ENCODE data around the gene TMEM119.

TMEM119 gene

DNA sequence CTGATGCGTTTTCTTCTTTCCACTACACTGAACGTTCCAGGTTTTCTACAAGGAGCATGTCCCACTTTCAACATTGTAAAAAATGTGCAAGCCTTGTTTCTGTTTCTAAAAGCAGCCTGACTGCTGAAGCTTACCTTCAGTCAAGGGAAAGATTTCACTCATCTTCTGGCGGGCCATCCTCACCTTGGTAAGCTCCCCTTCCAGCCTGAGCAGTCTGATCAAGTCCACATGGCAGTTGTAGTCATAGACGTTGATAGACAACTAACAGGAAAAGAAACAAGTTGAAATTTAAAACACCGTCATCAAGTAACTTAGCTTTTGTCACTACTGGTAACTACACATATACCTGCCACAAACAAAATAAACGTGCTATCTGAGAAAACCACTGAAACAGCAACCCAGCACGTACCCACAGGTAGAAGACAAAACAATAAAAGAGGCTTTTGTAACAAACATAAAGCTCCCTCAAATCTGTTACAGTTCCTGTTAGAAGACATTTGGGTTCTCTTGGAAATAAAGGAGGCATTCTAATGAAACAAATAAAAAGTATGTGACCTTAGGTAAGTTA is 48.8 kb downstream of the TMEM119 start:
- Mint-ChIP-seq H3K27me3 (no peaks in the 10 kb centered on the region), H3K4me1 (peaks cover 38% of the 10 kb centered on the region), H3K4me3 (no peak overlapping the region), H3K36me3 (ENCODE audit: low read depth) (peaks cover 45% of the 10 kb centered on the region), H3K27ac (no peak overlapping the region), H3K9me3 (no peaks in the 10 kb centered on the region)
- DNase-seq (no peak), ATAC-seq (no peak)

DNA sequence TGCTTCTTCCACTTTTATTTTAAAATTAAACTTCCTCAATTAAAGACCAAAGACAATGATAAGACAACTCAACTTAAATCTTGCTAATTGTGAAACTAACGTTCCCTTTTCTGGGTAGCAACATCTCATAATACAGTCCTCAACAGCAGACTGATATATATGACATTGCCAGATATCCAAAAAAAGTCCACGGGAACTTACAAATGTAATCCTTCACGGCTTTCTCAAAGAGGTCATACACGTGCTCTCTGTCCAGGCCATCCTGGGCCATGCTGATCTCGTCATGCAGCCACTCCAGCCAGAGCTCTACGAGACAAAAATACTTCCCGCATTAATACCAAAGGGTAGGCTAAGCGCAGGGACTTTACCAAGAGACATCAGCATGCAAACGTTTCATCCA is 50.2 kb downstream of the TMEM119 start:
- peaks cover 51% of the 10 kb centered on the region for H3K36me3 Mint-ChIP-seq (ENCODE audit: low read depth)

DNA sequence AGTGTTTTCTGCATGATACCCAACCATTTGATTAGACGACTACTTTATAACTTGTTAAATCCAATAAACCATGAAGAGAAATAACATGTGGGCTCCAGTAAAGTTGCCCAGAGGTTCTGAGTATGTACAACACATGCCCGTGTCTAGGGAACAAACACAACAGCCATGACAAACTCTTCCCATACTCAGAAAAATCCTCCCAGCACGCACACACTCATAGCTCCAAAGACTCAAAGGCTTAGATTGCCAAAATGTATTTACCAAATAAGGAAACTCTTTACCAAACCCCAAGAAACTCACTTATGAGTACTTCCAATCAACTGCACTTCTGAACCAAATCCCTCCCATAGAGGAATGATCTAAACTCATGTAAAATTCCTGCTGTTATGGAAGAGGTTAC is 54.2 kb downstream of the TMEM119 start:
- Mint-ChIP-seq H3K4me1 (peaks cover 16% of the 10 kb centered on the region), H3K36me3 (ENCODE audit: low read depth) (peaks cover 61% of the 10 kb centered on the region), H3K27me3 (no peaks in the 10 kb centered on the region), H3K27ac (no peak overlapping the region), H3K9me3 (no peaks in the 10 kb centered on the region), H3K4me3 (no peak overlapping the region)
- no peak for DNase-seq
- ATAC-seq: no peak

More for the DNA sequence above, 50.2 kb downstream of the TMEM119 start:
- ATAC-seq (no peak), DNase-seq (no peak)
- Mint-ChIP-seq H3K27me3 (no peaks in the 10 kb centered on the region), H3K4me3 (no peak overlapping the region), H3K27ac (no peak overlapping the region), H3K9me3 (no peaks in the 10 kb centered on the region), H3K4me1 (peaks cover 24% of the 10 kb centered on the region)

DNA sequence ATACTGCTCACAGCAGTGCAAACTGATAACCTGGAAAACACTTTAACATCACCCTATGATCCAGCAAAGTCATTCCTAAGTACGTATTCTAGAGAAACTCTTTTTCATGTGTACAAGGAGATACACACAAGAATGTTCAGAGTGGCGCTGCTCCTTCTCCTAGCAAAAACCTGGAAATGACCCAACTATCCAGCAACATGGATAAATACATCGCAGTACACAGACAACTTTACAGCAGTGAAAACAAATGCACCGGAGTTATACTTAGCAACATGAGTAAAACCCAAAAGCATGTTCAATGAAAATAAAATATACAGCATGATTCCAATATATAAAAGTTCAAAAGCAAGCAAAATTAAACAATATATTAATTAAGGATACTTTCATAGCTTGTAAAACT is 55.6 kb downstream of the TMEM119 start:
- no peaks in the 10 kb centered on the region for H3K27me3 Mint-ChIP-seq
- H3K36me3 Mint-ChIP-seq (ENCODE audit: low read depth): peaks cover 64% of the 10 kb centered on the region
- no peaks in the 10 kb centered on the region for H3K9me3 Mint-ChIP-seq
- DNase-seq (no peak), ATAC-seq (no peak)
- no peak overlapping the region for H3K27ac Mint-ChIP-seq
- peaks cover 16% of the 10 kb centered on the region for H3K4me1 Mint-ChIP-seq
- no peak overlapping the region for H3K4me3 Mint-ChIP-seq
